Parathyroid adenoma (tissue), 2 donors: Measurements from ENCODE around the gene ZNF644.

Source experiments
- H2AFZ ChIP-seq: fragments of 300-600 bp; sonication (generic); one replicate; pipeline ENCODE4 v1.7.0; 2017; ENCODE audit warnings: antibody characterized with exemption, mild to moderate bottlenecking
- H3K27ac ChIP-seq: fragments of 300-600 bp; sonication (generic); one replicate; pipeline ENCODE4 v1.7.0; 2017
- H3K27me3 ChIP-seq: fragments of 300-600 bp; sonication (generic); one replicate; pipeline ENCODE4 v1.7.0; 2017; ENCODE audit warnings: low read length; ENCODE audit not compliant: control insufficient read depth, insufficient read depth
- H3K36me3 ChIP-seq: fragments of 300-600 bp; sonication (generic); one replicate; pipeline ENCODE4 v1.7.0; 2017; ENCODE audit warnings: low read length; ENCODE audit not compliant: control insufficient read depth, insufficient read depth
- H3K4me1 ChIP-seq: fragments of 300-600 bp; sonication (generic); one replicate; pipeline ENCODE4 v1.7.0; 2017; ENCODE audit warnings: control low read depth
- H3K4me2 ChIP-seq: fragments of 300-600 bp; sonication (generic); one replicate; pipeline ENCODE4 v1.7.0; 2017; ENCODE audit warnings: low read length
- H3K4me3 ChIP-seq: fragments of 300-600 bp; sonication (generic); one replicate; pipeline ENCODE4 v1.7.0; 2017; ENCODE audit warnings: low read depth, low read length
- H3K79me2 ChIP-seq: fragments of 300-600 bp; sonication (generic); one replicate; pipeline ENCODE4 v1.7.0; 2017; ENCODE audit warnings: control low read depth
- H3K9ac ChIP-seq: fragments of 300-600 bp; sonication (generic); one replicate; pipeline ENCODE4 v1.7.0; 2017; ENCODE audit warnings: mild to moderate bottlenecking
- H3K9me3 ChIP-seq: fragments of 300-600 bp; sonication (generic); one replicate; pipeline ENCODE4 v1.7.0; 2017; ENCODE audit warnings: low read length; ENCODE audit not compliant: control insufficient read depth
- TF ChIP-seq, protein P1 (sequence below): fragments of 300-600 bp; sonication (generic); IDR thresholded peaks from one replicate; pipeline ENCODE4 v1.7.0; 2017; ENCODE audit warnings: antibody characterized with exemption, mild to moderate bottlenecking
- donor health status: primary hyperparathyroidism.

Gene ZNF644

DNA sequence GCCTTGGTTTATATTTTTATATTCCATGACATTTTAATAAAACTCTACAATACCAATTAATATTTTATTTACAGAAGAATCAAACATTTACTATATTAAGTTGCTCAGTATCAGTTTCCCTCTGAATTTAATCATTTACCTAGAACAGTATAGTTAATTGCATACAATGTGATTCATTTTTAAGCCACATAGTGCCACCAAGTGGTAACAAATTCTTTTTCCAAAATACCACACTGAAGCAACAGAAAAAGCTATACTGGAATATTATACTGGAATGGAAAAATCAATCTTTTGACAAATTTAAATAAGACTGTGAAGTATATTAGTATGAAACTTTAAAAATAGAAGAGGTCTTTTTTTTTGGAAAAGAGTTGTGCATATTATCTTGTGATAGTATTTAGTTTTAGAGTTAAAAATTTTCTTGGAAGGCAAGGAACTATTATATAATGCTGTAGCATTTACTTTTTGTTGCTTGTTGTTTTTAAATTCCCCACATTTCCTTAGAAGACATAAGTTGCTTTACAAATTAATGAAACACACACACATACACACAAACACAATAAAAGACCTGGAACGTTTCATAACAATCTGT is 57.3 kb downstream of the ZNF644 start:
- Histone ChIP-seq H3K27me3 (no peaks in the 10 kb centered on the region), H3K79me2 (no peaks in the 10 kb centered on the region), H3K27ac (no peak overlapping the region), H3K9me3 (no peaks in the 10 kb centered on the region), H2AFZ (no peak overlapping the region), H3K9ac (no peak overlapping the region), H3K4me2 (no peak overlapping the region), H3K4me1 (no peaks in the 10 kb centered on the region), H3K36me3 (no peaks in the 10 kb centered on the region), H3K4me3 (no peak overlapping the region)
- TF ChIP-seq, protein P1, sequence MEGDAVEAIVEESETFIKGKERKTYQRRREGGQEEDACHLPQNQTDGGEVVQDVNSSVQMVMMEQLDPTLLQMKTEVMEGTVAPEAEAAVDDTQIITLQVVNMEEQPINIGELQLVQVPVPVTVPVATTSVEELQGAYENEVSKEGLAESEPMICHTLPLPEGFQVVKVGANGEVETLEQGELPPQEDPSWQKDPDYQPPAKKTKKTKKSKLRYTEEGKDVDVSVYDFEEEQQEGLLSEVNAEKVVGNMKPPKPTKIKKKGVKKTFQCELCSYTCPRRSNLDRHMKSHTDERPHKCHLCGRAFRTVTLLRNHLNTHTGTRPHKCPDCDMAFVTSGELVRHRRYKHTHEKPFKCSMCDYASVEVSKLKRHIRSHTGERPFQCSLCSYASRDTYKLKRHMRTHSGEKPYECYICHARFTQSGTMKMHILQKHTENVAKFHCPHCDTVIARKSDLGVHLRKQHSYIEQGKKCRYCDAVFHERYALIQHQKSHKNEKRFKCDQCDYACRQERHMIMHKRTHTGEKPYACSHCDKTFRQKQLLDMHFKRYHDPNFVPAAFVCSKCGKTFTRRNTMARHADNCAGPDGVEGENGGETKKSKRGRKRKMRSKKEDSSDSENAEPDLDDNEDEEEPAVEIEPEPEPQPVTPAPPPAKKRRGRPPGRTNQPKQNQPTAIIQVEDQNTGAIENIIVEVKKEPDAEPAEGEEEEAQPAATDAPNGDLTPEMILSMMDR = peak; percentile 13

DNA sequence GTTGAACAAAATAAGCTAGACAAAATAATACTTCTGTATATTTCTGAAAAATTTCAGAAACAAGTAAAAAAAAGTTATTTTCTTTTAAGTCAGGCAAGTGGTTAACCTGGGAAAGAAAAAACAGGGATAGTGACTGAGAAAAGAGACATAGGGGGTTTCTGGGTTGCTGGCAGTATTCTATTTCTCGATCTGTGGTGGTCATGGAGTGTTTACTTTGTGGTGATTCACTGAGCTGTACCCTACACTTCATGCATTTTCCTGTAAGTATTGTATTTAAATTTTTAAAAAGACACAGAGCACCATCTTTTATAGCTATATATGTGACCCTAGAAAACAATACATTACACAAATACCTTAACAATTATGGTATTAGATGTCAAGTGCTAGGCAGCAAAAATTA is 58.2 kb downstream of the ZNF644 start:
- Histone ChIP-seq H3K36me3 (no peaks in the 10 kb centered on the region), H3K79me2 (no peaks in the 10 kb centered on the region), H3K9me3 (no peaks in the 10 kb centered on the region), H3K27me3 (no peaks in the 10 kb centered on the region), H2AFZ (no peak overlapping the region), H3K4me1 (no peaks in the 10 kb centered on the region), H3K9ac (no peak overlapping the region), H3K4me3 (no peak overlapping the region), H3K27ac (no peak overlapping the region), H3K4me2 (no peak overlapping the region)
- TF ChIP-seq, protein P1 = no peak

DNA sequence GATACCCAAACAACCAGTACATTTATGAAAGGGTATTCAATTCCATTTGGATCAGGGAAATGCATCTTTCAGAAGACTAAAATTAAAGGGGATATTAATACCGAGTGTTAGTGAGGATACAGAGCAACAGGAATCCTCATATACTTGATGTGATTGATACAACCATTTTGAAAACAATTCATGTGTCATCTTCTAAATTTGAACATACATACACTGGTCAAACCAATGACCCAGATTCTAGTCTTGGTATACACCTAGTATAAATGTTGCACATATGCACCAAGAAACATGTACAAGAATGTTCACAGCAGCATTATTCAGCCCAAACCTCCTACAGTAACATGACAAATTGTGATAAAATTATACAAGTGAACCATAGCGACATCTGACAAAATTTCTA is 58.6 kb downstream of the ZNF644 start:
- Histone ChIP-seq H3K4me2 (no peak overlapping the region), H3K9me3 (no peaks in the 10 kb centered on the region), H3K9ac (no peak overlapping the region), H3K79me2 (peaks cover 3% of the 10 kb centered on the region), H3K27me3 (no peaks in the 10 kb centered on the region), H3K36me3 (no peaks in the 10 kb centered on the region), H3K4me3 (no peak overlapping the region), H3K27ac (no peak overlapping the region), H3K4me1 (no peaks in the 10 kb centered on the region), H2AFZ (no peak overlapping the region)
- TF ChIP-seq, protein P1 = no peak

DNA sequence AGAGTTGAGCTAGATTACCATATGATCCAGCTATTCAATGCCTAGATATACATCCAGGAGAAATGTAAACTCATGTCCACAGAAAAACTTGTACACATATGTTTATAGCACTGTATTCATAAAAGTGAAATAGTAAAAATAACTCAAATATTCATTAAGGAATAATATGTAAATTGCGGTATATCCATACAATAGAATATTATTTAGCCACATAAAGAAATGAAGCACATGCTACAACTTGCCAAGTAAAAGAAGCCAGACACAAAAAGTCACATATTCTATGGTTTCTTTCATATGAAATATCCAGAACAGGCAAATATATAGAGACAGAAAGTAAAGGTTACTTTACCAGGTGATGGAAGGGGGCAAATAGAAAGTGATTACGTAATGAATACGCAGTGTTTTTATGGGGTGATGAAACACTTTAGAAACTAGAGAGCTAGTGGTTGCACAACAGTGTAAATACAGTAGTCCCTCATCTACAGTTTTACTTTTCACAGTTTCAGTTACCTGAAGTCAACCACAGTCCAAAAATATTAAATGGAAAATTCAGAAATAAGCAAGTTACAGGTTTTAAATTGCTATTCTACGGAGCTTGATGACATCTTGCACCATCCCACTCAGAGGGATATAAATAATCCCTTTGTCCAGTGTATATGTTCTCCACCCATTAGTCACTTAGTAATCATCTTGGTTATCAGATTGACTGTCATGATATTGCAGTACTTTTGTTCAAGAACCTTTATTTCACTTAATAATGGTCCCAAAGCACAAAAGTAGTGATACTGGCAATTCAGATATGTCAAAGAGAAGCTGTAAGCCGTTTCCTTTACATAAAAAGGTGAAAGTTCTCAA is 62.3 kb downstream of the ZNF644 start:
- no peak overlapping the region for H3K9ac ChIP-seq
- TF ChIP-seq, protein P1 = no peak
- no peak overlapping the region for H3K4me2 ChIP-seq
- H3K4me3 ChIP-seq = no peak overlapping the region
- no peak overlapping the region for H3K27ac ChIP-seq
- H2AFZ ChIP-seq = no peak overlapping the region
- H3K9me3 ChIP-seq = no peaks in the 10 kb centered on the region
- H3K27me3 ChIP-seq = no peaks in the 10 kb centered on the region
- H3K4me1 ChIP-seq = no peaks in the 10 kb centered on the region
- H3K36me3 ChIP-seq = no peaks in the 10 kb centered on the region
- peaks cover 20% of the 10 kb centered on the region for H3K79me2 ChIP-seq
